Panc1 (cell line): ENCODE measurements around the gene HOTAIR. TPM values are rescaled to one million over a fixed set of nuclear protein-coding genes. Genes with fewer than 3 reads are reported as not detected.

Source experiments
- ATAC-seq: fragments of 200-7000 bp; cut with Tn5 transposase; 2 replicates; pipeline ENCODE4 v1.9.1; 2020; ENCODE audit warnings: mild to moderate bottlenecking, moderate library complexity
- BruUV-seq: library from RNA; stranded (reverse); fragments of 400-500 nt; replicated peaks from 2 replicates; lab custom pipeline; 2021; lab: Mats Ljungman, UMichigan
- CTCF ChIA-PET: fragments of 300-600 bp; sonication (Branson Sonifier 250); formaldehyde crosslinking; loops from one replicate; lab custom pipeline; 2022; ENCODE audit warnings: antibody characterized with exemption; lab: Charles Lee
- POLR2A ChIA-PET: fragments of 300-600 bp; sonication (Branson Sonifier 250); formaldehyde crosslinking; loops from one replicate; lab custom pipeline; 2022; ENCODE audit warnings: antibody characterized with exemption; lab: Charles Lee
- DNase-seq: peaks from one replicate; pipeline ENCODE4 v3.0.0-alpha.2; 2010; ENCODE audit warnings: low read depth, low spot score
- H3K27ac ChIP-seq: 2 replicates; pipeline ENCODE4 v1.5.1; 2011; ENCODE audit warnings: mild to moderate bottlenecking, low read length, inconsistent platforms
- H3K27me3 ChIP-seq: fragments of 200-500 bp; sonication (Bioruptor generic); 2 replicates; pipeline ENCODE4 v1.6.0; 2014; ENCODE audit warnings: low read length, inconsistent platforms; ENCODE audit not compliant: control insufficient read depth, insufficient read depth
- H3K36me3 ChIP-seq: fragments of 200-500 bp; sonication (Bioruptor generic); 2 replicates; pipeline ENCODE4 v1.5.1; 2014; ENCODE audit warnings: inconsistent platforms, mild to moderate bottlenecking, low read length, moderate library complexity; ENCODE audit not compliant: control insufficient read depth, insufficient read depth
- H3K4me1 ChIP-seq: 2 replicates; pipeline ENCODE4 v1.5.1; 2011; ENCODE audit warnings: inconsistent platforms, mild to moderate bottlenecking, low read length, moderate library complexity; ENCODE audit not compliant: control insufficient read depth, insufficient read depth
- H3K4me3 ChIP-seq, 2 experiments: 2 replicates each; pipeline ENCODE4 v1.5.1; 2011 to 2012; ENCODE audit warnings: low read depth in 2 of 2, low read length in 2 of 2, mild to moderate bottlenecking in 2 of 2, inconsistent platforms in 1 of 2, moderate library complexity in 1 of 2
- H3K9me3 ChIP-seq: fragments of 200-500 bp; sonication (Bioruptor generic); 2 replicates; pipeline ENCODE4 v1.5.1; 2014; ENCODE audit warnings: low read depth, mild to moderate bottlenecking, inconsistent platforms, low read length, moderate library complexity; ENCODE audit not compliant: control insufficient read depth, insufficient read depth
- CTCF ChIP-seq: fragments of 450-650 bp; IDR thresholded peaks from 2 replicates; pipeline ENCODE4 v1.5.1; 2017; ENCODE audit warnings: mild to moderate bottlenecking
- POLR2AphosphoS5 ChIP-seq: IDR thresholded peaks from 2 replicates; pipeline ENCODE4 v1.6.1; 2012; ENCODE audit warnings: mild to moderate bottlenecking, low read depth, low read length, moderate library complexity
- REST ChIP-seq, 2 experiments: IDR thresholded peaks; 2 replicates each; pipeline ENCODE4 v1.6.1; 2011 to 2012; ENCODE audit warnings: low read depth in 2 of 2, control low read depth in 1 of 2, low read length in 1 of 2, mild to moderate bottlenecking in 1 of 2, moderate library complexity in 1 of 2; ENCODE audit not compliant: insufficient read depth in 1 of 2
- SIN3A ChIP-seq: IDR thresholded peaks from 2 replicates; pipeline ENCODE4 v1.6.1; 2012; ENCODE audit warnings: low read depth, mild to moderate bottlenecking, low read length, moderate library complexity, borderline replicate concordance; ENCODE audit not compliant: insufficient read depth
- TCF7L2 ChIP-seq: IDR thresholded peaks from 2 replicates; pipeline ENCODE4 v1.6.1; 2011; ENCODE audit warnings: mild to moderate bottlenecking, low read depth, low read length, inconsistent platforms
- in situ Hi-C: cut with HindIII; loops from 2 replicates; pipeline ENCODE4 v1.10.0; 2016; ENCODE audit warnings: low sequenced_read_pairs, low pct_unique_long_range_greater_than_20kb
- intact Hi-C: fragments of 100-400 bp; cut with micrococcal nuclease; formaldehyde crosslinking; loops from one replicate; pipeline ENCODE4 v1.10.0; 2022; ENCODE audit not compliant: unreplicated experiment
- total RNA-seq: library from RNA; stranded (reverse); gene quantifications from one replicate; pipeline ENCODE4 v1.2.1, GENCODE V29; 2021; ENCODE audit not compliant: unreplicated experiment

HOTAIR gene
- total RNA-seq, 1 experiment from 2014 or later: 31.7 TPM

GRCh38 chr12:53993162-53994008 is 18.6 kb upstream of the HOTAIR start:
- BruUV-seq: no TSS peak
- TF ChIP-seq SIN3A (no peak), TCF7L2 (no peak), CTCF (no peak), REST (IDR thresholded peaks at IDR 0.05; ENCODE audit: insufficient read depth in 1 of 2, low read depth in 2 of 2, low read length in 1 of 2) (no peak), POLR2AphosphoS5 (no peak; the same call in 1 of the 2 replicates)
- H3K36me3 ChIP-seq: no peaks in the 10 kb centered on the region; the same call in 1 of the 2 replicates
- in situ Hi-C loops (no loop called here), intact Hi-C loops (loop anchor here (10.0 kb wide), 1 partner anchor 609 kb away; the partner anchor contains the start of gene SP1)
- H3K27ac ChIP-seq: peak overlapping the region; percentile 99
- DNase-seq: no peak
- H3K9me3 ChIP-seq: no peaks in the 10 kb centered on the region
- ChIA-PET CTCF (interaction anchor here (1.2 kb wide), 1 partner anchor 11 kb away, joined by 3 read pairs; no protein-coding TSS in a partner anchor), POLR2A (interaction anchor here (0.6 kb wide), 2 partner anchors 11 to 55 kb away, joined by 4 to 5 read pairs; partner anchors contain the start of gene HOXC13)
- peak overlapping the region; percentile 66 to 67 for H3K4me3 ChIP-seq
- H3K27me3 ChIP-seq: no peaks in the 10 kb centered on the region
- H3K4me1 ChIP-seq: peaks cover 18% of the 10 kb centered on the region
- ATAC-seq: no peak

DNA sequence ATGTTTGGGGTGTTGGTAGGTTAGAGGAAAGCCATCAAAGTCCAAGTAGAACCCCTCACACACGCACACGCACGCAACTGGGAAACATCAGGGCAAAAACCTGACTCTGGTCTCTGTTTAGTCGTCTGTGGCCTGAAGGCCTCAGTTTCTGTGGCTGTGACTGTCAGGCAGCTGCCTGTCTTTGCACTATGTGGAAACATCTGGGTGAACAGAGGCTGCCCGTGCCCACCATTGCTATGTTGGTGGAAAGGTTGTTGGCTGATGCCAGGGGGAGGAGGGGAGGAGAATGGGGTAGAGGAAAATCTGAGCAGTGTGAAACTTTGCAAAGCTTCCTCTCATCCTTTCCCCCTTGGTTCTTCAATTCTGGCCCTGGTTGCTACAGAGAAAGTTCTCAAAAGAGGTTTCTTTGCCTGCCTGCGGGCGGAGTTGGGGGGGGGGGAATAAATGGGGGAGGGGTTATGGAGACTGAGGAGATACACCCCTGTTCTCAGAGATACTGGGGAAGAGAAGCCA is 17.7 kb upstream of the HOTAIR start:
- intact Hi-C loops: loop anchor here (10.0 kb wide), 1 partner anchor 608 kb away; the partner anchor contains the start of gene SP1
- no TSS peak for BruUV-seq
- no peak for ATAC-seq
- POLR2A ChIA-PET: interaction anchor here (0.6 to 1.2 kb wide), 2 partner anchors 54 to 235 kb away, joined by 4 to 7 read pairs; partner anchors contain the start of gene HOXC13
- TF ChIP-seq TCF7L2 (no peak), SIN3A (no peak), CTCF (no peak), POLR2AphosphoS5 (no peak; the same call in 1 of the 2 replicates), REST (IDR thresholded peaks at IDR 0.05; ENCODE audit: insufficient read depth in 1 of 2, low read depth in 2 of 2, low read length in 1 of 2) (no peak)
- Histone ChIP-seq H3K27me3 (no peaks in the 10 kb centered on the region), H3K36me3 (no peaks in the 10 kb centered on the region; the same call in 1 of the 2 replicates), H3K4me3 (peak overlapping the region; percentile 66 to 67), H3K4me1 (peaks cover 19% of the 10 kb centered on the region), H3K27ac (peak overlapping the region; percentile 99), H3K9me3 (no peaks in the 10 kb centered on the region)
- CTCF ChIA-PET: interaction anchor here (0.5 to 1.2 kb wide), 4 partner anchors 12 to 247 kb away, joined by 3 to 9 read pairs (median 4); no protein-coding TSS in a partner anchor
- no peak for DNase-seq
- in situ Hi-C loops: no loop called here
